HCT116 (cell line): ENCODE data around the gene OR2S2. TPM values are rescaled to one million over a fixed set of nuclear protein-coding genes. Genes with fewer than 3 reads are reported as not detected.

ENCODE experiments used
- ATAC-seq: fragments of 200-7000 bp; cut with Tn5 transposase; 2 replicates; pipeline ENCODE4 v1.9.1; 2020; ENCODE audit warnings: mild to moderate bottlenecking, moderate library complexity
- BruUV-seq: library from RNA; stranded (reverse); fragments of 400-500 nt; replicated peaks from 2 replicates; lab custom pipeline; 2021; lab: Mats Ljungman, UMichigan
- CTCF ChIA-PET: fragments of 300-600 bp; sonication (Branson Sonifier 250); formaldehyde crosslinking; loops from one replicate; lab custom pipeline; 2021; ENCODE audit warnings: antibody characterized with exemption; lab: Charles Lee
- POLR2A ChIA-PET: fragments of 300-600, 350-600 bp; sonication (Branson Sonifier 250); formaldehyde crosslinking; loops from one replicate; lab custom pipeline; 2021; ENCODE audit warnings: antibody characterized with exemption; lab: Charles Lee
- RAD21 ChIA-PET, 2 experiments: fragments of 300-600 bp; sonication (Branson Sonifier 250); formaldehyde crosslinking; loops; one replicate each; lab custom pipeline; 2023; ENCODE audit warnings: low total read pairs in 2 of 2; ENCODE audit not compliant: uncharacterized antibody in 2 of 2, unreplicated experiment in 2 of 2, low non-redundant PET in 1 of 2; lab: Charles Lee
- DNase-seq: peaks from one replicate; pipeline ENCODE4 v3.0.0-alpha.2; 2010; ENCODE audit warnings: low read depth, low spot score
- H2AFZ ChIP-seq: fragments of 200-600 bp; shearing (Covaris generic), sonication (generic); 2 replicates; pipeline ENCODE4 v1.6.1; 2017; ENCODE audit warnings: low read depth, mixed run types, mixed read lengths, antibody characterized with exemption, low read length; ENCODE audit not compliant: poor library complexity, severe bottlenecking
- H3K27ac ChIP-seq: 2 replicates; pipeline ENCODE4 v1.5.1; 2012; ENCODE audit warnings: low read depth, low read length
- H3K27me3 ChIP-seq: fragments of 200-600 bp; sonication (generic); 2 replicates; pipeline ENCODE4 v1.6.1; 2016; ENCODE audit warnings: mixed run types, low read length, mixed read lengths; ENCODE audit not compliant: insufficient read depth
- H3K36me3 ChIP-seq, 2 experiments: fragments of 200-500 bp in 1 of 2; fragments of 200-600 bp in 1 of 2; sonication (Bioruptor generic) in 1 of 2; sonication (generic) in 1 of 2; 2 replicates each; pipeline versions ENCODE4 v1.5.1 to v1.6.1; 2014 to 2016; ENCODE audit warnings: low read length in 2 of 2, inconsistent platforms in 1 of 2, mixed read lengths in 1 of 2, mixed run types in 1 of 2; ENCODE audit not compliant: insufficient read depth in 2 of 2, control insufficient read depth in 1 of 2
- H3K4me1 ChIP-seq, 2 experiments: fragments of 200-600 bp in 1 of 2; sonication (generic) in 1 of 2; 2 replicates each; pipeline versions ENCODE4 v1.5.1 to v1.6.1; 2012 to 2017; ENCODE audit warnings: low read length in 2 of 2, inconsistent platforms in 1 of 2, mild to moderate bottlenecking in 1 of 2, mixed read lengths in 1 of 2, mixed run types in 1 of 2, moderate library complexity in 1 of 2; ENCODE audit not compliant: insufficient read depth in 2 of 2, control insufficient read depth in 1 of 2
- H3K4me2 ChIP-seq: fragments of 200-600 bp; sonication (generic); 2 replicates; pipeline ENCODE4 v1.6.1; 2017; ENCODE audit warnings: mixed run types, low read length, mixed read lengths
- H3K4me3 ChIP-seq, 2 experiments: fragments of 200-600 bp in 1 of 2; sonication (generic) in 1 of 2; replicated peaks in 1 of 2; 2 replicates each; pipeline ENCODE4 v1.5.1; 2011 to 2016; ENCODE audit warnings: low read length in 2 of 2, control low read depth in 1 of 2, low read depth in 1 of 2, mild to moderate bottlenecking in 1 of 2, mixed read lengths in 1 of 2, mixed run types in 1 of 2
- H3K79me2 ChIP-seq: fragments of 200-600 bp; sonication (generic); 2 replicates; pipeline ENCODE4 v1.6.1; 2017; ENCODE audit warnings: mild to moderate bottlenecking, mixed run types, low read length, moderate library complexity, mixed read lengths; ENCODE audit not compliant: insufficient read depth
- H3K9ac ChIP-seq: fragments of 200-600 bp; sonication (generic); 2 replicates; pipeline ENCODE4 v1.6.1; 2016; ENCODE audit warnings: low read length, mixed read lengths
- H3K9me2 ChIP-seq: fragments of 200-600 bp; sonication (generic), shearing (Covaris generic); 2 replicates; pipeline ENCODE4 v1.6.1; 2017; ENCODE audit warnings: mixed run types, mild to moderate bottlenecking, moderate library complexity; ENCODE audit not compliant: insufficient read depth
- H3K9me3 ChIP-seq, 2 experiments: fragments of 200-500 bp in 1 of 2; fragments of 200-600 bp in 1 of 2; sonication (Bioruptor generic) in 1 of 2; sonication (generic) in 1 of 2; 2 replicates each; pipeline ENCODE4 v1.6.1; 2014 to 2017; ENCODE audit warnings: low read length in 2 of 2, mixed read lengths in 2 of 2, inconsistent platforms in 1 of 2, low read depth in 1 of 2, mild to moderate bottlenecking in 1 of 2, mixed run types in 1 of 2, moderate library complexity in 1 of 2; ENCODE audit not compliant: control insufficient read depth in 1 of 2, insufficient read depth in 1 of 2
- H4K20me1 ChIP-seq: fragments of 200-600 bp; sonication (generic), shearing (Covaris generic); 2 replicates; pipeline ENCODE4 v1.6.1; 2017; ENCODE audit warnings: mixed run types, mild to moderate bottlenecking, moderate library complexity; ENCODE audit not compliant: insufficient read depth
- CBX3 ChIP-seq: IDR thresholded peaks from 2 replicates; pipeline ENCODE4 v1.6.1; 2012; ENCODE audit warnings: low read depth
- CEBPB ChIP-seq: IDR thresholded peaks from 2 replicates; pipeline ENCODE4 v1.6.1; 2012; ENCODE audit warnings: low read depth
- ELF1 ChIP-seq: IDR thresholded peaks from 2 replicates; pipeline ENCODE4 v1.6.1; 2012; ENCODE audit warnings: low read depth, borderline replicate concordance
- EZH2 ChIP-seq: fragments of 200-600 bp; sonication (generic); IDR thresholded peaks from 2 replicates; pipeline ENCODE4 v1.6.1; 2017; ENCODE audit warnings: antibody characterized with exemption, mixed run types
- EZH2phosphoT487 ChIP-seq: fragments of 200-600 bp; IDR thresholded peaks from 2 replicates; pipeline ENCODE4 v1.6.1; 2018; ENCODE audit warnings: antibody characterized with exemption, borderline replicate concordance
- FOSL1 ChIP-seq: IDR thresholded peaks from 2 replicates; pipeline ENCODE4 v1.6.1; 2012; ENCODE audit warnings: low read depth
- JUND ChIP-seq: IDR thresholded peaks from 2 replicates; pipeline ENCODE4 v1.6.1; 2012
- POLR2AphosphoS5 ChIP-seq: IDR thresholded peaks from 2 replicates; pipeline ENCODE4 v1.6.1; 2011; ENCODE audit warnings: mild to moderate bottlenecking, low read depth, low read length, moderate library complexity
- SIN3A ChIP-seq: IDR thresholded peaks from 2 replicates; pipeline ENCODE4 v1.6.1; 2012; ENCODE audit warnings: low read depth
- SP1 ChIP-seq: IDR thresholded peaks from 2 replicates; pipeline ENCODE4 v1.6.1; 2012; ENCODE audit warnings: low read depth
- SRF ChIP-seq: IDR thresholded peaks from 2 replicates; pipeline ENCODE4 v1.6.1; 2012; ENCODE audit warnings: low read depth
- TCF7L2 ChIP-seq: IDR thresholded peaks from 2 replicates; pipeline ENCODE4 v1.7.0; 2011; ENCODE audit warnings: borderline replicate concordance, inconsistent platforms; ENCODE audit not compliant: insufficient read depth, insufficient read length; ENCODE audit errors: extremely low read depth
- ZNF274 ChIP-seq: fragments of 200-500 bp; sonication (Bioruptor generic); IDR thresholded peaks from 2 replicates; pipeline ENCODE4 v1.6.1; 2014; ENCODE audit warnings: mild to moderate bottlenecking, low read depth, low read length, inconsistent platforms
- intact Hi-C: fragments of 100-400 bp; cut with micrococcal nuclease; formaldehyde crosslinking; loops from 2 replicates; pipeline ENCODE4 v1.10.0; 2022
- total RNA-seq: library from RNA; stranded (reverse); gene quantifications from one replicate; pipeline ENCODE4 v1.2.1, GENCODE V29; 2021; ENCODE audit not compliant: unreplicated experiment
- TF ChIP-seq, protein P1 (sequence below): IDR thresholded peaks from 2 replicates; pipeline ENCODE4 v1.6.1; 2012
- TF ChIP-seq, protein P2 (sequence below): IDR thresholded peaks from 2 replicates; pipeline ENCODE4 v1.6.1; 2012
- TF ChIP-seq, protein P3 (sequence below), 3 experiments: fragments of 200-600 bp in 1 of 3; sonication (generic) in 1 of 3; IDR thresholded peaks in 2 of 3; conservative IDR thresholded peaks in 1 of 3; 2 replicates each; pipeline ENCODE4 v1.5.1; 2012 to 2017; ENCODE audit warnings: low read depth in 2 of 3, low read length in 2 of 3, antibody characterized with exemption in 1 of 3, borderline replicate concordance in 1 of 3, control low read depth in 1 of 3, mild to moderate bottlenecking in 1 of 3, mixed read lengths in 1 of 3, mixed run types in 1 of 3, moderate library complexity in 1 of 3; ENCODE audit not compliant: insufficient read depth in 1 of 3

OR2S2 gene
- total RNA-seq, 1 experiment from 2014 or later = not detected

DNA sequence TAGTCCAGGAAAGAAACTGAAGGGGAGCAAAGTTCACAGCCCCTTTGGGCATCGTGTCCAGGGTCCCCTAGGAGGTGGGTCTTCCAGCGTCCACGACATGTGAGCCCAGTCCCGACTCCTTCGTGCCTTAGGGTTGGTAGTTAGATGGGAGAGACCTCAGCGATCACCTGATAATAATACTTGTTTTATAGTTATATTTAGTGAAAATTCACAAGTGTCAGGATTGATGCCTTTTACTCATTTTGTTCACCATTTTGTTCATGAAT is 28.6 kb downstream of the OR2S2 start:
- Histone ChIP-seq H3K27ac (no peak overlapping the region), H3K36me3 (no peaks in the 10 kb centered on the region), H3K9me2 (no peaks in the 10 kb centered on the region), H3K4me2 (no peak overlapping the region), H3K4me1 (peaks cover 4 to 6% of the 10 kb centered on the region in 2 experiments), H3K9me3 (no peaks in the 10 kb centered on the region), H3K9ac (no peak overlapping the region), H4K20me1 (no peaks in the 10 kb centered on the region), H3K4me3 (no peak overlapping the region), H2AFZ (no peak overlapping the region), H3K79me2 (no peaks in the 10 kb centered on the region), H3K27me3 (no peaks in the 10 kb centered on the region)
- no TSS peak for BruUV-seq
- ChIA-PET RAD21 (no interaction called here), CTCF (interaction anchor here (0.9 kb wide), 1 partner anchor 16 kb away, joined by 4 read pairs; no protein-coding TSS in a partner anchor), POLR2A (no interaction called here)
- TF ChIP-seq CEBPB (no peak), EZH2 (no peak), JUND (no peak), EZH2phosphoT487 (no peak), CBX3 (no peak), SIN3A (no peak), ELF1 (no peak), POLR2AphosphoS5 (no peak), ZNF274 (no peak), TCF7L2 (no peak)
- intact Hi-C loops = no loop called here
- ATAC-seq (no peak), DNase-seq (no peak)

DNA sequence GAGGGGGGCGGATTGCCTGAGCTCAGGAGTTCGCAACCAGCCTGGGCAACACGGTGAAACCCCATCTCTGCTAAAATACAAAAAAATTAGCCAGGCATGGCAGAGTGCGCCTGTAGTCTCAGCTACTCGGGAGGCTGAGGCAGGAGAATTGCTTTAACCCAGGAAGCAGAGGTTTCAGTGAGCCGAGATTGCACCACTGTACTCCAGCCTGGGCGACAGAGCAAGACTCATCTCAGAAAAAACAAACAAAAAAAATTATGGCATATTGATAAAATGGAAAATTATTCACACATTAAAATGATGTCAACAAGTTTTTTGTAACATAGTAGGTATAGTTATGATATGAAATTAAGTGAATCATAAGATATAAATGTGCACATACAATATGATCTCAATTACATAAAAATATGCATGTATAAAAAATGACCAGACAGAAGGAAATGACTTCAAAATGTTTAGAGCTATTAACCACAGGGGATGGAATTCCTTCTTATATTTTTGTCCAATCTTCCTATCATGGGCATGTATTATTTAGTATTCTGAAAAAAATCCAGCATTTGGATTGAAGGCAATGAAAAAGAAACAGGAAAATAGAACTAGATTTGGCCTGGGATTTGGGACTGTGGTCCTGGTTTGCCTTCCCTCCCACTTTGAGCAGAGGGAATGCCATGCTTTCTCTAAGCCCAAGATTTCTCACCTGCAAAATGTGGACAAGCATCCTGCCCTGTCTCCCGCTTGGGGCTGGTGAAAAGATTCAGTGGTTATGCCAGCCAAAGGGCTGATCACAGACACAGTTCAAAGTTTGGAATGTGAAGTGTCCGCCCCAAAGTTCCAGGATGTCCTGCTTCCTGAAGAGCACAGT is 29.1 kb downstream of the OR2S2 start:
- Histone ChIP-seq H4K20me1 (no peaks in the 10 kb centered on the region), H3K9me3 (no peaks in the 10 kb centered on the region), H3K36me3 (no peaks in the 10 kb centered on the region), H3K79me2 (no peaks in the 10 kb centered on the region), H3K27me3 (no peaks in the 10 kb centered on the region), H3K9ac (no peak overlapping the region), H3K4me3 (no peak overlapping the region), H3K27ac (no peak overlapping the region), H2AFZ (no peak overlapping the region), H3K9me2 (no peaks in the 10 kb centered on the region), H3K4me1 (peaks cover 9 to 12% of the 10 kb centered on the region in 2 experiments), H3K4me2 (no peak overlapping the region)
- ATAC-seq (no peak), DNase-seq (no peak)
- ChIA-PET CTCF (no interaction called here), POLR2A (no interaction called here), RAD21 (no interaction called here)
- no peak for TF ChIP-seq CBX3
- TF ChIP-seq, protein P1, sequence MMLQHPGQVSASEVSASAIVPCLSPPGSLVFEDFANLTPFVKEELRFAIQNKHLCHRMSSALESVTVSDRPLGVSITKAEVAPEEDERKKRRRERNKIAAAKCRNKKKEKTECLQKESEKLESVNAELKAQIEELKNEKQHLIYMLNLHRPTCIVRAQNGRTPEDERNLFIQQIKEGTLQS = no peak
- TF ChIP-seq CEBPB = no peak
- TF ChIP-seq SRF = no peak
- no peak for TF ChIP-seq SP1
- no peak for TF ChIP-seq JUND
- no peak for TF ChIP-seq EZH2phosphoT487
- TF ChIP-seq, protein P2, sequence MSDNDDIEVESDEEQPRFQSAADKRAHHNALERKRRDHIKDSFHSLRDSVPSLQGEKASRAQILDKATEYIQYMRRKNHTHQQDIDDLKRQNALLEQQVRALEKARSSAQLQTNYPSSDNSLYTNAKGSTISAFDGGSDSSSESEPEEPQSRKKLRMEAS = no peak
- TF ChIP-seq, protein P3, sequence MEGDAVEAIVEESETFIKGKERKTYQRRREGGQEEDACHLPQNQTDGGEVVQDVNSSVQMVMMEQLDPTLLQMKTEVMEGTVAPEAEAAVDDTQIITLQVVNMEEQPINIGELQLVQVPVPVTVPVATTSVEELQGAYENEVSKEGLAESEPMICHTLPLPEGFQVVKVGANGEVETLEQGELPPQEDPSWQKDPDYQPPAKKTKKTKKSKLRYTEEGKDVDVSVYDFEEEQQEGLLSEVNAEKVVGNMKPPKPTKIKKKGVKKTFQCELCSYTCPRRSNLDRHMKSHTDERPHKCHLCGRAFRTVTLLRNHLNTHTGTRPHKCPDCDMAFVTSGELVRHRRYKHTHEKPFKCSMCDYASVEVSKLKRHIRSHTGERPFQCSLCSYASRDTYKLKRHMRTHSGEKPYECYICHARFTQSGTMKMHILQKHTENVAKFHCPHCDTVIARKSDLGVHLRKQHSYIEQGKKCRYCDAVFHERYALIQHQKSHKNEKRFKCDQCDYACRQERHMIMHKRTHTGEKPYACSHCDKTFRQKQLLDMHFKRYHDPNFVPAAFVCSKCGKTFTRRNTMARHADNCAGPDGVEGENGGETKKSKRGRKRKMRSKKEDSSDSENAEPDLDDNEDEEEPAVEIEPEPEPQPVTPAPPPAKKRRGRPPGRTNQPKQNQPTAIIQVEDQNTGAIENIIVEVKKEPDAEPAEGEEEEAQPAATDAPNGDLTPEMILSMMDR (IDR thresholded peaks at IDR 0.05 in 2 of 3, conservative IDR thresholded peaks at IDR 0.05 in 1 of 3; ENCODE audit: borderline replicate concordance in 1 of 3, insufficient read depth in 1 of 3, low read depth in 2 of 3, low read length in 2 of 3) = no peak
- TF ChIP-seq FOSL1 = no peak
- no peak for TF ChIP-seq TCF7L2
- intact Hi-C loops = no loop called here
- no TSS peak for BruUV-seq
